ENCODE data around the gene LYSMD4. TPM values are rescaled to one million over a fixed set of nuclear protein-coding genes. Genes with fewer than 3 reads are reported as not detected.
A peak's percentile ranks its signal among the peaks of the same experiment; 100 is the strongest.
"Not testable (repeated sequence)": the region's sequence is repeated elsewhere in the genome, so short reads cannot be mapped to it uniquely, and the experiment has no call there.

LYSMD4 gene
- total and polyA plus RNA-seq, 2 experiments from 2014 or later: 21.2 to 24.0 TPM

DNA sequence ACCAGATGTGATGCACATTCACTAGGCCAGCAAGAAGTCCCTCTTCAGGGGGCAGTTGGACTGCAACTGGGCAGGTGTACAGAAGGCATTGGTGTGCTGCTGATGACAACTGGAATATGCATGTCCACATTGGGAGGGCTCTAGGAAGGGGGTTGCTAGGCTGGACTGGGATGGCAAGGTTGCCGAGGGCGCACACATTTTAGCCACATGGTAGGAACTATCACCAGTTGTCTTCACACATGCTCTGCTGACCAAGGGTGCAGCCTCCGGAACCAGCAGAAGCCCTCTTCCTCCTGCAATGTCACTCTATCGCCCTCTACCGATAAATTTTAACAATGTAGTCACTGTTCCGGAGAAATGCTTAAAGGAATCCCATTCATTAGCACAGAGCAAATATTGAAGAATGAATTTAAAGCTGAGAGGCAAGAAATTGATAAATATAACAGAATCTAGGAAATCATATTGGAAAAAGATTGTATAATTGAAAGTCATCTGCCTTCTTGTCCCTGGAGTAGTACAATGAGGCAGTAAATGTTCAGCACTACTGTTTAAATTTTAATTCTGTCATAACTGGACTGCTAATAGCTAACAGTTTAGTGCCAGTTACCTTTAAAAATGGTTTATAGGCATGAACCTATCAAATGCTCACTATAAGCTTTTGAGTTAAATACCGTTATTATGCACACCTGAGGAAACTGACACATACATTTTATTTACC is 22.6 kb upstream of the LYSMD4 start:
- H3K4me3 ChIP-seq: no peak overlapping the region
- TF ChIP-seq, protein P1, sequence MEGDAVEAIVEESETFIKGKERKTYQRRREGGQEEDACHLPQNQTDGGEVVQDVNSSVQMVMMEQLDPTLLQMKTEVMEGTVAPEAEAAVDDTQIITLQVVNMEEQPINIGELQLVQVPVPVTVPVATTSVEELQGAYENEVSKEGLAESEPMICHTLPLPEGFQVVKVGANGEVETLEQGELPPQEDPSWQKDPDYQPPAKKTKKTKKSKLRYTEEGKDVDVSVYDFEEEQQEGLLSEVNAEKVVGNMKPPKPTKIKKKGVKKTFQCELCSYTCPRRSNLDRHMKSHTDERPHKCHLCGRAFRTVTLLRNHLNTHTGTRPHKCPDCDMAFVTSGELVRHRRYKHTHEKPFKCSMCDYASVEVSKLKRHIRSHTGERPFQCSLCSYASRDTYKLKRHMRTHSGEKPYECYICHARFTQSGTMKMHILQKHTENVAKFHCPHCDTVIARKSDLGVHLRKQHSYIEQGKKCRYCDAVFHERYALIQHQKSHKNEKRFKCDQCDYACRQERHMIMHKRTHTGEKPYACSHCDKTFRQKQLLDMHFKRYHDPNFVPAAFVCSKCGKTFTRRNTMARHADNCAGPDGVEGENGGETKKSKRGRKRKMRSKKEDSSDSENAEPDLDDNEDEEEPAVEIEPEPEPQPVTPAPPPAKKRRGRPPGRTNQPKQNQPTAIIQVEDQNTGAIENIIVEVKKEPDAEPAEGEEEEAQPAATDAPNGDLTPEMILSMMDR (IDR thresholded peaks at IDR 0.05; ENCODE audit: low read depth, low read length): peak; percentile 83
- DNase-seq (ENCODE audit: low read depth in 1 of 2, low spot score in 1 of 2): peak; percentile 80 to 82
- H3K4me1 ChIP-seq (ENCODE audit: low read depth): peaks cover 3% of the 10 kb centered on the region
- H3K36me3 ChIP-seq: no peaks in the 10 kb centered on the region
- no peaks in the 10 kb centered on the region for H3K27me3 ChIP-seq
- no peaks in the 10 kb centered on the region for H3K9me3 ChIP-seq (ENCODE audit: low read depth)
- no peak overlapping the region for H3K27ac ChIP-seq

DNA sequence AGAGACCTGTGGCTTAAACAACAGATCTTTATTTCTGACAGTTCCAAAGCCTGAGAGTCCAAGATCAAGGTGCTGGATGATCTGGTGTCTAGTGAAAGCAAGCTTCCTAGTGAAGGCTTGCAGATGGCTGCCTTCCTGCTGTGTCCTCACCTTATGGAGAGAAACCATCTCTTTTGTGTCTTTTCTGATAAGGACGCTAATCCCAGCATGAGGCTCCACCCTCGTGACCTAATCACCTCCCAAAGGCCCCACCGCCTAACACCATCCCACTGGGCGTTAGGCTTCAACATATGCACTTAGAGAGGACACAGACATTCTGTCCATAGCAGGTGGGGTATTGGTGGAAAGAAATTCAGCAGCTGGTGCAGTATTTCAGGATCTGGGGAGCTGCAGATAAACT is 19.8 kb upstream of the LYSMD4 start:
- TF ChIP-seq, protein P1 (IDR thresholded peaks at IDR 0.05; ENCODE audit: low read depth, low read length): no peak
- no peak for DNase-seq (ENCODE audit: low read depth in 1 of 2, low spot score in 1 of 2)
- Histone ChIP-seq H3K9me3 (ENCODE audit: low read depth) (no peaks in the 10 kb centered on the region), H3K4me3 (no peak overlapping the region), H3K27ac (no peak overlapping the region), H3K4me1 (ENCODE audit: low read depth) (peaks cover 3% of the 10 kb centered on the region), H3K36me3 (no peaks in the 10 kb centered on the region), H3K27me3 (no peaks in the 10 kb centered on the region)

DNA sequence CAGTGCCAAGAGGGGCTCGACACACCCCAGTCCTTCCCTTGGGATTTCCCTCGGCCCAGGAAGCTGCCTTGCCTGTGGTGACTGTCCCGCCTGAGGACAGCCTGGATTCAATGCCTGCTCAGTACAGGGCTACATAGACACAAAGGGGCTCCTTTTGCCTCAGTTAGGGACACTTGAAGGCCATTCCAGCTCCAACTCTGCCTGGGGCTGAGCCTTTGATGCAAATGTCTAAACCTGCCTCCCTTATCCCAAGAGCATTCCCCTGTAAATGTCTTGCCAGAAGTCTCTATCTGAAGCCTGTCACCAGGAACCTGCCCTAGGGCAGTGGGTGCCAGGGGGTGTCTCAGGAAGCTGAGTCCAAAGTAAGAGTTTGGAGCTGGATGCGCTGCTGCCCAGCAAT is 19.3 kb upstream of the LYSMD4 start:
- no peak for DNase-seq (ENCODE audit: low read depth in 1 of 2, low spot score in 1 of 2)
- Histone ChIP-seq H3K36me3 (no peaks in the 10 kb centered on the region), H3K27me3 (no peaks in the 10 kb centered on the region), H3K9me3 (ENCODE audit: low read depth) (no peaks in the 10 kb centered on the region), H3K4me3 (no peak overlapping the region), H3K4me1 (ENCODE audit: low read depth) (peaks cover 3% of the 10 kb centered on the region), H3K27ac (no peak overlapping the region)
- TF ChIP-seq, protein P1 (IDR thresholded peaks at IDR 0.05; ENCODE audit: low read depth, low read length): no peak

DNA sequence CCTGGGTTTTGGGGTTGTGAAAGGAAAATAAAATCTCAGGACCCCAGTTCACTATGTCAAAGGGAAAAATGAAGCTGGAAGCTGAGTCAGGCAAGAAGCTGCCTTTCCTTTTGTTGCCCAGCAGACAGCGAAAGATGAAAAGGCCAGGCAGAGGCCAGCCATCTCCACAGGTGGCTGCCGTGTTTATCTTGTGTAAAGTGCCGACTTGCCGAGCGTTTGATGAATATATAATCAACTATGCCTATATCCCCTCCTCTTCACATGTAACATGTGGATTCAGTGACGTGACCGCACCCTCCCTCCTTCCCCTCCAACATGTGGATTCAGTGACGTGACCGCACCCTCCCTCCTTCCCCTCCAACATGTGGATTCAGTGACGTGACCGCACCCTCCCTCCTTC is 17.1 kb upstream of the LYSMD4 start:
- H3K36me3 ChIP-seq; H3K4me3 ChIP-seq; DNase-seq (ENCODE audit: low read depth in 1 of 2, low spot score in 1 of 2); H3K27ac ChIP-seq; H3K4me1 ChIP-seq (ENCODE audit: low read depth); H3K9me3 ChIP-seq (ENCODE audit: low read depth); H3K27me3 ChIP-seq: not testable (repeated sequence)

DNA sequence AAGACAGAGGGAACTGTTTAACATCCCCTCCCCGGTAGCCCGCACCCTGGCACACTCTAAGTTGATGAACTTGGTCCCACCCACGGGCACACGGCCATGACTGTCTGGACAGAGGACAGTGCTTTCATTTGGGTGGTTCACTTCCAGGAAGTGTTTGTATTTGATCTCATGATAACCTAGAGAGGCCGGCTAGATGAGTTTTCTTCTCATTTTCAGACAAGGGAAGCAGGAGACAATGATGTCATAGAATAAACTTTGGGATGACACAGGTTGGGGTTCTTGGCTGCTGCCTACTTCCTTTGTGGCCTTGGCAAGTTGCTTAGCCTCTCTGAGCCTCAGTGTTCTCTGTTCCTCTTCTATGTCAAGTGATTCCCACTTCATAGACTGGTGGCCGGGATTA is 16.1 kb upstream of the LYSMD4 start:
- Histone ChIP-seq H3K4me3 (no peak overlapping the region), H3K9me3 (ENCODE audit: low read depth) (no peaks in the 10 kb centered on the region), H3K4me1 (ENCODE audit: low read depth) (peaks cover 3% of the 10 kb centered on the region), H3K27ac (no peak overlapping the region), H3K27me3 (no peaks in the 10 kb centered on the region), H3K36me3 (no peaks in the 10 kb centered on the region)
- no peak for DNase-seq (ENCODE audit: low read depth in 1 of 2, low spot score in 1 of 2)
- TF ChIP-seq, protein P1 (IDR thresholded peaks at IDR 0.05; ENCODE audit: low read depth, low read length): no peak

DNA sequence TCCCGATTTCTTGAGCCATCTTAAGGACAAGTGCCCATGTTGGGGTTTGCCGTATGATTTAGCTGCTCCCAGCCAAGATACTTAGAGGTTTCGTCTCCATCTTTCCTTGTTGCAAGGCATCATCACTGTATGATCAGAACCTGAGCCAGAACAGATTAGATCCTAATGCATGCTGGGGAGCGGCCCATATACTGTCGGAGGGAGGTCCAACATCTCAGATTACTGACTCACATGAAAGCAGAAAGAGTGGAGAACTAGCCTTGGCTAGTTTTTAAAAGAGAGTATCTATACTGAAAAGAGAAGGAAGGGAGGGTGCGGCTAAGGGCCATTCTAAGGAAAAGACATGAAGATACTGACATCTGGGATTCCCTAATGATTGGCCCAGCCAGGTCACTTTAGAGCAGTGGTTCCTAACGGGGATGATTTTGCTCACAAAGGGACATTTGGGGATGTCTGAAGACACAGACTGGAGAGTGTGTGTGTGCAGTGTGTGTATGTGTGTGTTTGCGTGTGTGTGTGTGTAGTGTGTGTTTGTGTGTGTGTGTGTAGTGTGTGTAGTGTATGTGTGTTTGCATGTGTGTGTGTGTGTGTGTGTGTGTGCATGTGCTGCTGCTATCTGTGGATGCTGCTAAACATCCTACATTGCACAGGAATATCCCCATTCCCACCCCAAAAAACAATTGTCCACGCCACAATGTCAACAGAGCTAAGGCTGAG is 12.3 kb upstream of the LYSMD4 start:
- H3K4me1 ChIP-seq (ENCODE audit: low read depth): no peaks in the 10 kb centered on the region
- H3K9me3 ChIP-seq (ENCODE audit: low read depth): no peaks in the 10 kb centered on the region
- H3K27ac ChIP-seq: no peak overlapping the region
- TF ChIP-seq, protein P1 (IDR thresholded peaks at IDR 0.05; ENCODE audit: low read depth, low read length): no peak
- no peak for DNase-seq (ENCODE audit: low read depth in 1 of 2, low spot score in 1 of 2)
- H3K27me3 ChIP-seq: no peaks in the 10 kb centered on the region
- no peak overlapping the region for H3K4me3 ChIP-seq
- no peaks in the 10 kb centered on the region for H3K36me3 ChIP-seq

Measured in cardiac muscle cell (in vitro differentiated cells and primary cell).